Vagina (tissue), 2 donors: ENCODE results near the gene WASF3.

Experiments
- POLR2A ChIP-seq, 2 donors: fragments of 450-650 bp; IDR thresholded peaks; one replicate each; pipeline ENCODE4 v1.6.1; 2017; ENCODE audit warnings: antibody characterized with exemption in 2 of 2, mild to moderate bottlenecking in 2 of 2, moderate library complexity in 2 of 2
- POLR2AphosphoS5 ChIP-seq, 2 donors: sonication (generic); formaldehyde crosslinking; IDR thresholded peaks; one replicate each; pipeline ENCODE4 v1.9.0; 2017; ENCODE audit warnings: antibody characterized with exemption in 2 of 2, mild to moderate bottlenecking in 2 of 2, low read depth in 1 of 2; ENCODE audit not compliant: insufficient read depth in 1 of 2
- TF ChIP-seq, protein P1 (sequence below), 3 experiments: fragments of 450-650 bp in 2 of 3; fragments of 200-600 bp in 1 of 3; sonication (generic) in 1 of 3; IDR thresholded peaks; one replicate each; pipeline ENCODE4 v1.5.1; 2017 to 2019; ENCODE audit warnings: antibody characterized with exemption in 3 of 3, mild to moderate bottlenecking in 2 of 3, moderate library complexity in 2 of 3

DNA sequence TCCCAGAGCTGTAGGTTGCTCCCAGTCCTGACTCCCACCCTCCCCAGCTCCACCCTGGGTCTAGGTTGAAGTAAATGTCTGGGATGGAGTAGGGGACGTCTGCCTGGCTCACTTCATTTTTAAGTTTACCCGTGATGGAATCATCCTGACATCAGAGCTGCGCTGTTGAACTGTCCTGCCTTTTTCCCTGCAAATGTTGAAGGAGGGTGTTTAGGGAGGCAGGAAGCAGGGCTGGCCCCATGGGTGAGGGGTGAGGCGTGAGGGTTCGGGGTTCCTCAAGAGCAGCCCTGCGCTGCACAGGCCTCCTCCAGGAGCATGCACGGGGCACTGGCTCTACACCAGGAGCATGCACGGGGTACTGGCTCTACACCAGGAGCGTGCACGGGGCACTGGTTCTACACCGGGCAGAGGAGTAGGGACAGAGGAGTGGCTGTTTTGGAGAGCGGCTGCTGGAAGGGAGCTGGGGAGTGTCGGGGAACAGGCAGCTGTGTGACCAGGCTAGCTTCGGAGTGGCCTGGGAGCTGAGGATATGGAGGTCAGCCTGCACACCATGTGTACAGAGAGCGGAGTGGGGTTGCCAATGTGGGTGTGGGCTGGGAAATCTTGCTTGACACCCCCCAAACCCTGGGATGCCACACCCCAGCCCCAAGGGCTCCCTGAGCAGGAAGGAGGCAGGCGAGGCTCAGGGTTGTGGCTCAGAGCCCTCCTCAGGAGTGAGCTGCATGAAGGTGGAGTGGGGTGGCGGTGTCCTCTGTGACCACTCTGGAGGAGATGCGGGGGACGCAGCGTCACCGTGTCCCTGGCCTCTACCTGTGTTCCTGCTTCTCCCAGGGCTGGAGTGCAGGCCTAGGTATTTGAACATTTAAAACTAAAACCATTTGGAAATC, 139.8 kb downstream of the WASF3 start:
- TF ChIP-seq POLR2AphosphoS5 (IDR thresholded peaks at IDR 0.05; ENCODE audit: insufficient read depth in 1 of 2, low read depth in 1 of 2) (no peak), POLR2A (IDR thresholded peaks at IDR 0.05) (no peak)
- TF ChIP-seq, protein P1, sequence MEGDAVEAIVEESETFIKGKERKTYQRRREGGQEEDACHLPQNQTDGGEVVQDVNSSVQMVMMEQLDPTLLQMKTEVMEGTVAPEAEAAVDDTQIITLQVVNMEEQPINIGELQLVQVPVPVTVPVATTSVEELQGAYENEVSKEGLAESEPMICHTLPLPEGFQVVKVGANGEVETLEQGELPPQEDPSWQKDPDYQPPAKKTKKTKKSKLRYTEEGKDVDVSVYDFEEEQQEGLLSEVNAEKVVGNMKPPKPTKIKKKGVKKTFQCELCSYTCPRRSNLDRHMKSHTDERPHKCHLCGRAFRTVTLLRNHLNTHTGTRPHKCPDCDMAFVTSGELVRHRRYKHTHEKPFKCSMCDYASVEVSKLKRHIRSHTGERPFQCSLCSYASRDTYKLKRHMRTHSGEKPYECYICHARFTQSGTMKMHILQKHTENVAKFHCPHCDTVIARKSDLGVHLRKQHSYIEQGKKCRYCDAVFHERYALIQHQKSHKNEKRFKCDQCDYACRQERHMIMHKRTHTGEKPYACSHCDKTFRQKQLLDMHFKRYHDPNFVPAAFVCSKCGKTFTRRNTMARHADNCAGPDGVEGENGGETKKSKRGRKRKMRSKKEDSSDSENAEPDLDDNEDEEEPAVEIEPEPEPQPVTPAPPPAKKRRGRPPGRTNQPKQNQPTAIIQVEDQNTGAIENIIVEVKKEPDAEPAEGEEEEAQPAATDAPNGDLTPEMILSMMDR (IDR thresholded peaks at IDR 0.05): no peak
